SKM-1 treated with dmso at 0.1 percent for 144 hours (cell line): Measurements from ENCODE around the gene ELOVL1.

Experiments used
- DNase-seq: peaks from one replicate; lab custom pipeline; 2025; ENCODE audit not compliant: unreplicated experiment; lab: John Stamatoyannopoulos, UW

ELOVL1 gene

GRCh38 chr1:43358121-43358745, 9.6 kb downstream of the ELOVL1 start:
- DNase-seq = peak; percentile 56

GRCh38 chr1:43357251-43357650, 10.6 kb downstream of the ELOVL1 start:
- DNase-seq = no peak

- DNase-seq = no peak
Measured at GRCh38 chr1:43354936-43355335, 12.9 kb downstream of the ELOVL1 start.

- no peak for DNase-seq
Measured at GRCh38 chr1:43354471-43354870, 13.3 kb downstream of the ELOVL1 start.

- peak; percentile 14 for DNase-seq
Measured at GRCh38 chr1:43352881-43353280, 14.9 kb downstream of the ELOVL1 start.

GRCh38 chr1:43352351-43352705, 15.5 kb downstream of the ELOVL1 start:
- DNase-seq = no peak

- DNase-seq = no peak
Measured at GRCh38 chr1:43351421-43352350, 16.1 kb downstream of the ELOVL1 start.

- no peak for DNase-seq
Measured at GRCh38 chr1:43350976-43351375, 16.8 kb downstream of the ELOVL1 start.

- peak; percentile 83 for DNase-seq
Measured at GRCh38 chr1:43349594-43350306, 18.1 kb downstream of the ELOVL1 start.

GRCh38 chr1:43348809-43349593, 18.8 kb downstream of the ELOVL1 start:
- DNase-seq = no peak

GRCh38 chr1:43348343-43348808, 19.4 kb downstream of the ELOVL1 start:
- DNase-seq = no peak

GRCh38 chr1:43346636-43347035, 21.2 kb downstream of the ELOVL1 start:
- DNase-seq = no peak

- no peak for DNase-seq
Measured at GRCh38 chr1:43345120-43345519, 22.7 kb downstream of the ELOVL1 start.

- DNase-seq = no peak
Measured at GRCh38 chr1:43344267-43344850, 23.5 kb downstream of the ELOVL1 start.

GRCh38 chr1:43340559-43340958, 27.3 kb downstream of the ELOVL1 start:
- DNase-seq = no peak

- DNase-seq = no peak
Measured at GRCh38 chr1:43339584-43340232, 28.1 kb downstream of the ELOVL1 start.

GRCh38 chr1:43338001-43338400, 29.8 kb downstream of the ELOVL1 start:
- no peak for DNase-seq

- no peak for DNase-seq
Measured at GRCh38 chr1:43337588-43337987, 30.2 kb downstream of the ELOVL1 start, which contains the start of gene MPL. TSS of gene MPL (plus strand) at chr1:43337818. CDS start at chr1:43337849, 31 bp downstream.

- DNase-seq = no peak
Measured at GRCh38 chr1:43334453-43335205, 33.2 kb downstream of the ELOVL1 start.
